Effector memory CD8-positive, alpha-beta T cell (primary cell): ENCODE measurements around the gene FAM131C.
A peak's percentile ranks its signal among the peaks of the same experiment; 100 is the strongest.

Source experiments
- ATAC-seq: fragments of 150-1000 bp; cut with Tn5 transposase; replicated peaks from 2 replicates; pipeline ENCODE4 v1.10.0; 2021; ENCODE audit warnings: mild to moderate bottlenecking, moderate library complexity
- DNase-seq, 3 experiments: peaks; one replicate each; pipeline ENCODE4 v3.0.0; 2021
- H3K27ac Mint-ChIP-seq, 2 donors: one replicate each; pipeline ENCODE4 v1.8.0; 2022; ENCODE audit warnings: mild to moderate bottlenecking in 2 of 2, mixed read lengths in 2 of 2, moderate library complexity in 2 of 2
- H3K27me3 Mint-ChIP-seq, 2 donors: one replicate each; pipeline ENCODE4 v1.8.0; 2022; ENCODE audit warnings: mixed read lengths in 2 of 2
- H3K36me3 Mint-ChIP-seq: one replicate; pipeline ENCODE4 v1.8.0; 2022; ENCODE audit warnings: mild to moderate bottlenecking, moderate library complexity, mixed read lengths; ENCODE audit not compliant: insufficient read depth
- H3K4me1 Mint-ChIP-seq, 2 donors: one replicate each; pipeline ENCODE4 v1.8.0; 2022; ENCODE audit warnings: low read depth in 2 of 2, mixed read lengths in 2 of 2
- H3K4me3 Mint-ChIP-seq, 2 donors: one replicate each; pipeline ENCODE4 v1.8.0; 2022; ENCODE audit warnings: mild to moderate bottlenecking in 2 of 2, mixed read lengths in 2 of 2, moderate library complexity in 2 of 2
- H3K9me3 Mint-ChIP-seq, 2 donors: one replicate each; pipeline ENCODE4 v1.8.0; 2022; ENCODE audit warnings: mixed read lengths in 2 of 2

FAM131C gene

GRCh38 chr1:16078925-16079656, 5.6 kb upstream of the FAM131C start:
- peak; percentile 65 to 84 (median 69) for DNase-seq

DNA sequence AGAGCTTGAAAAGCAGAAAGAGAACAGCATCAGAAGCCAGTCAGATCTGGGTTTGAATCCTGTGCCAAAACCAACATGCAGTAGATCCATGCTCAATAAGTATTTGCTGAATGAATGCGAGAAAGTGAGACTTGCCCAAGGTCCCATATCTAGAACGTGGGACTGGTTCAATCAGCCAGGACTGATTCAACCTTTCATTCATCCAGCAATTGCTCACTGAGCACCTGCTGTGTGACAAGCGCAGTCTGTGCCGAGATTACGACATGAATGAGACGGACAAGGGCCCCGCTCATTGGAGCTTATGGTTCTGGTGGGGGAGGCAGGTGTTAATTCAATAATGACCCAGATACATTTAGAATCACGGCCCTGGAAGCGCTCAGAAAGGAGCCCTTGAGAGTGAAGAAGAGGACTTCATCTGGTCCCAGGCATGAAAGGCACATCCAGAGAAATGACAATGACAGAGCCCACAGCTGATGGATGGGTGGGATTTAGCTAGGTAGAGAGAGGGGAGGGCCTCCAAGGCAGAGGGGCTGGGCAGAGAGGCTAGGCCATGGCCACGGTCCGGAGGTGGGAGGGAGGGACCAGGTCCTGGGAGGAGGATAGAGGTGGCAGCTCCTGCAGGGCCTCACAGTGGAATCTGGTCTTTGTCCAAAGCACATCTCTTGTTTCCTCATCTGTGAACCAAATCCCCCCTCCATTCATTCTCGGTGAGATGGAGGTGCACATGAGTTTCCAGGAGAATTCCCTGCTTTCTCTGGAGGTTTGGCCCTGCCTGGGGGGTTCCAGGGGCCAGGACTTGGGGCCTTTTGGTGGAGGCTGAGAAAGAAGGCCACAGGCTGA, 4.2 kb upstream of the FAM131C start:
- Mint-ChIP-seq H3K9me3 (no peaks in the 10 kb centered on the region), H3K36me3 (peaks cover 4% of the 10 kb centered on the region), H3K4me1 (peaks cover 15 to 21% of the 10 kb centered on the region in 2 donors), H3K27me3 (peaks cover 6 to 13% of the 10 kb centered on the region in 2 donors), H3K4me3 (peak overlapping the region; percentile 28 to 82), H3K27ac (peak overlapping the region; percentile 26 to 77)
- DNase-seq (no peak), ATAC-seq (no peak)

More at GRCh38 chr1:16078925-16079656, 5.6 kb upstream of the FAM131C start:
- H3K27me3 Mint-ChIP-seq, result peaks cover 5 to 7% of the 10 kb centered on the region in 2 donors
- peaks cover 10 to 17% of the 10 kb centered on the region in 2 donors for H3K4me1 Mint-ChIP-seq
- ATAC-seq, result peak; percentile 83
- H3K4me3 Mint-ChIP-seq, result peak overlapping the region; percentile 82 to 84
- H3K36me3 Mint-ChIP-seq, result peaks cover 4% of the 10 kb centered on the region
- no peaks in the 10 kb centered on the region for H3K9me3 Mint-ChIP-seq
- H3K27ac Mint-ChIP-seq, result peak overlapping the region; percentile 54 to 76

- ATAC-seq, result no peak
- peak overlapping the region in 1 of 2 donors; percentile 77 for H3K27ac Mint-ChIP-seq
- no peak for DNase-seq
Observed at GRCh38 chr1:16076865-16077238, 3.4 kb upstream of the FAM131C start.

GRCh38 chr1:16076031-16076864, 2.8 kb upstream of the FAM131C start:
- peaks cover 7% of the 10 kb centered on the region for H3K36me3 Mint-ChIP-seq
- H3K4me3 Mint-ChIP-seq, result no peak overlapping the region
- DNase-seq (no peak), ATAC-seq (no peak)
- H3K9me3 Mint-ChIP-seq, result no peaks in the 10 kb centered on the region
- H3K4me1 Mint-ChIP-seq, result peaks cover 16 to 21% of the 10 kb centered on the region in 2 donors
- H3K27me3 Mint-ChIP-seq, result peaks cover 6 to 13% of the 10 kb centered on the region in 2 donors
- H3K27ac Mint-ChIP-seq, result no peak overlapping the region

More at GRCh38 chr1:16076865-16077238, 3.4 kb upstream of the FAM131C start:
- Mint-ChIP-seq H3K27me3 (peaks cover 6 to 13% of the 10 kb centered on the region in 2 donors), H3K4me1 (peaks cover 13 to 21% of the 10 kb centered on the region in 2 donors), H3K36me3 (peaks cover 7% of the 10 kb centered on the region), H3K4me3 (no peak overlapping the region), H3K9me3 (no peaks in the 10 kb centered on the region)

DNA sequence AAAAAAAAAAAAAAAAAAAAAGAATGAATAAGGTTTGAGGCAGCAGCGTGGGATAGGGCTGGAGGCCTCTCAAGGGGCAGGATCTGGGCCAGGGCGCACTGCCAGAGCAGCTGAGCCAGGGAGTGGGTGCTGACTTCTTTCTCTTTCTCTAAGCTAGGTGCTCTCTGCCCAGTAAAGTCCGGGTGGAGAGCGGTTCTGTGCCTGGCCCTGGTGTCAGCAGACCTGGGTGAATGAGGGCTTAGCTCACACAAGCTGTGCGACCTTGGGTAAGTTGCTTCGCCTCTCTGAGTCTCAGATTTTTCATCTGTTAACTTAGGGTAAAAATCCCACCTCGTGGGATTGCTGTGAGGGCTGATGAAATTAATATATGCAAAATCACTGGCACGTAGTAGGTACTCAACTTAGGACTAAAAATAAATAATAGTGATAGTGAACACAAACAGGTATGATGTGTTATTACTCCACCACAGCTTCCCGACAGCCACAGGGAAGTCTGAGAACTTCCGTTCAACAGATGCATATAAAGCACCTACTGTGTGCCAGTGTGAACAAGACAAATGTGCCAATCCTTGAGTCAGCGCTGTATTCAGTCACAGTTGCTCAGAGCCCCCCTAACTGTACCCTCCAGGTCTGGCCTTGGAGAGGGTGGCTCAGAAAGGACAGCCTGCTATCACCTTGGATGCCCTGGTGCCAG, 2.0 kb upstream of the FAM131C start:
- Mint-ChIP-seq H3K4me3 (no peak overlapping the region), H3K4me1 (peaks cover 20 to 23% of the 10 kb centered on the region in 2 donors), H3K27ac (no peak overlapping the region), H3K36me3 (peaks cover 7% of the 10 kb centered on the region), H3K27me3 (peaks cover 6 to 13% of the 10 kb centered on the region in 2 donors), H3K9me3 (no peaks in the 10 kb centered on the region)
- no peak for ATAC-seq
- no peak for DNase-seq

- no peak for ATAC-seq
- H3K4me1 Mint-ChIP-seq, result peaks cover 20 to 28% of the 10 kb centered on the region in 2 donors
- no peaks in the 10 kb centered on the region for H3K9me3 Mint-ChIP-seq
- peak overlapping the region; percentile 63 to 72 for H3K4me3 Mint-ChIP-seq
- peaks cover 6 to 13% of the 10 kb centered on the region in 2 donors for H3K27me3 Mint-ChIP-seq
- no peak for DNase-seq
- peaks cover 7% of the 10 kb centered on the region for H3K36me3 Mint-ChIP-seq
- H3K27ac Mint-ChIP-seq, result peak overlapping the region in 1 of 2 donors; percentile 47
Observed at GRCh38 chr1:16074217-16074616, 766 bp upstream of the FAM131C start.

DNA sequence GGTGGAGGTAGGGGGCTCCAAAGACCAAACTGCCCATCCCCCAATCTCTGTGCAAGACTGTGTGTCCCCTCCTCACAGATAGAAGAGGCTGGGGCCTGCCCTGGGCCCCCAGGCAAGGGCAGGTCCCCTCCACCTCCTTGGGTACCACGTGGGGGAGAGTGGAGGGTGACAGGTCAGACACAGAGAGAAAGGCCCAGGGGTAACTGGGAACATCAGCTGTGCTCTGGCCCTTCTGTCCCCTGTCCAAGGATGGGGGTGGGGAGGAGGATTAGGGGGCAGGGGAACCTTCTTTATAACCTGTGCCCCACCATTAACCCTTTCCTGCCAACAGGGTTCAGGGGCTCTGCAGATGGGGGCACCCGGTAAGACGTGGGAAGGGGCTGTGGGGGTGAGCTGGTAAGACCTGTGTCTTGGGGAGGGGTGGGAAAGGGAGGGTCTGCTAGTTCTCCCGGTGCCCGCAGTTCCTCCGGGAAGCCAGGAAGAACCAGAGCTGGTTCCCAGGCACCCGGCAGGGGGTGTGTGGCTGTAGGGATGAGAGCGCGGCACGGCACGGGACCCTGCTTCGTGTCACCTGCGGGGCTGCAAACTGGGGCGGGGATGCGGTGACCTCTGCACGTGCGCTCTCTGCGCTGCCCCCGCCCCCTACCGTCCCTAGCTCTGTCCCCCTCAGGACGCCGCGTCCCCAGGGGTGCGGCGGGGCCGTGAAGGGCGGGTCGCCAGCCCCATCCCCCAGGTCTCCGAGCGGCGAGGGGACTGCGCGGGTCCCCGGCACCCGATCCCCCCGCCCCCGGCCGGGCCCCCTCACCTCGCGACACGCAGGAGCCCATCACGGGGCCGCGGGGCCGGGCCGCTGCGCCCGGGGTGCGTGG, 601 bp downstream of the FAM131C start:
- H3K36me3 Mint-ChIP-seq, result peaks cover 7% of the 10 kb centered on the region
- ATAC-seq, result peak; percentile 25

GRCh38 chr1:16072095-16072494, 1.4 kb downstream of the FAM131C start:
- Mint-ChIP-seq H3K4me3 (peak overlapping the region; percentile 32 to 54), H3K36me3 (peaks cover 7% of the 10 kb centered on the region), H3K27me3 (peaks cover 6 to 31% of the 10 kb centered on the region in 2 donors), H3K9me3 (no peaks in the 10 kb centered on the region), H3K27ac (no peak overlapping the region), H3K4me1 (peaks cover 14 to 28% of the 10 kb centered on the region in 2 donors)
- no peak for DNase-seq
- no peak for ATAC-seq

More for the DNA sequence above, 601 bp downstream of the FAM131C start:
- DNase-seq, result no peak
- Mint-ChIP-seq H3K27ac (no peak overlapping the region), H3K9me3 (no peaks in the 10 kb centered on the region), H3K27me3 (peaks cover 6 to 24% of the 10 kb centered on the region in 2 donors), H3K4me3 (peak overlapping the region; percentile 27 to 54), H3K4me1 (peaks cover 14 to 25% of the 10 kb centered on the region in 2 donors)

DNA sequence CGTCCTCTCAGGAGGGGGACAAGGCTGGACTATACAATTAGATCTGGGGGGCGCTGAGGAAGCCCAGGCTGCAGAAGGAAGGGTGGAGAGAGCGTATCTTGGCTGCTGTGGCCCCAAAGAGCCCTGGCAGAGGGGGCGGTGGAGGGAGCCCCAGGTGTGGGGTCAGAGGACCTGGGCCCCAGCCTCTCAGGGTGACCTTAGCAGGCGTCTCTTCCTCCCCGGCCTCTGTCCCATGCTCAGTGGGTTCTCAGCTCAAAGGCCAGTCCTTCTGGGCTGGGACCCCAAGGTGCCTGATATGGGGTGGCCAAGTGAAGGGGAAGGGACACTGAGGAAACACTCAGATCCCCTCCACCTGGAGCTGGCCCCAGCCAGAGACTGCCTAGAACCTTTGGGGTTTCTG, 1.8 kb downstream of the FAM131C start:
- Mint-ChIP-seq H3K9me3 (no peaks in the 10 kb centered on the region), H3K27me3 (peaks cover 6 to 31% of the 10 kb centered on the region in 2 donors), H3K27ac (no peak overlapping the region), H3K4me1 (peaks cover 14 to 28% of the 10 kb centered on the region in 2 donors), H3K4me3 (peak overlapping the region in 1 of 2 donors; percentile 32), H3K36me3 (peaks cover 7% of the 10 kb centered on the region)
- no peak for ATAC-seq
- DNase-seq, result no peak

GRCh38 chr1:16070640-16071355, 2.7 kb downstream of the FAM131C start:
- Mint-ChIP-seq H3K4me3 (no peak overlapping the region), H3K27ac (peak overlapping the region in 1 of 2 donors; percentile 83), H3K27me3 (peaks cover 6 to 33% of the 10 kb centered on the region in 2 donors), H3K4me1 (peaks cover 14 to 28% of the 10 kb centered on the region in 2 donors), H3K9me3 (no peaks in the 10 kb centered on the region), H3K36me3 (peaks cover 7% of the 10 kb centered on the region)
- DNase-seq, result no peak
- ATAC-seq, result no peak
